Osteocyte (in vitro differentiated cells): ENCODE data around the gene RPLP2. TPM values are rescaled to one million over a fixed set of nuclear protein-coding genes. Genes with fewer than 3 reads are reported as not detected.

ENCODE experiments used
- DNase-seq: peaks from one replicate; pipeline ENCODE4 v3.0.0; 2021; ENCODE audit warnings: mixed read lengths; ENCODE audit not compliant: unreplicated experiment; ENCODE audit errors: extremely low spot score
- H3K27ac Mint-ChIP-seq: one replicate; pipeline ENCODE4 v1.8.0; 2021; ENCODE audit warnings: mild to moderate bottlenecking, mixed read lengths; ENCODE audit not compliant: unreplicated experiment
- H3K27me3 Mint-ChIP-seq: one replicate; pipeline ENCODE4 v1.8.0; 2021; ENCODE audit warnings: mixed read lengths; ENCODE audit not compliant: unreplicated experiment
- H3K36me3 Mint-ChIP-seq: one replicate; pipeline ENCODE4 v1.8.0; 2021; ENCODE audit warnings: mixed read lengths; ENCODE audit not compliant: unreplicated experiment
- H3K4me1 Mint-ChIP-seq: one replicate; pipeline ENCODE4 v1.8.0; 2021; ENCODE audit warnings: mixed read lengths; ENCODE audit not compliant: unreplicated experiment
- H3K4me3 Mint-ChIP-seq: one replicate; pipeline ENCODE4 v1.8.0; 2021; ENCODE audit warnings: mild to moderate bottlenecking, moderate library complexity, mixed read lengths; ENCODE audit not compliant: unreplicated experiment
- H3K9me3 Mint-ChIP-seq: one replicate; pipeline ENCODE4 v1.8.0; 2021; ENCODE audit warnings: mixed read lengths; ENCODE audit not compliant: unreplicated experiment
- total RNA-seq: library from RNA; stranded (reverse); gene quantifications from 2 replicates; pipeline ENCODE4 v1.2.1, GENCODE V29; 2021
- TF ChIP-seq, protein P1 (sequence below): fragments of 200-600 bp; sonication (generic); IDR thresholded peaks from 2 replicates; pipeline ENCODE4 v1.5.0; 2021; ENCODE audit warnings: antibody characterized with exemption, mild to moderate bottlenecking, moderate library complexity

Gene RPLP2
- total RNA-seq, 1 donor from 2014 or later: 1,500 TPM

DNA sequence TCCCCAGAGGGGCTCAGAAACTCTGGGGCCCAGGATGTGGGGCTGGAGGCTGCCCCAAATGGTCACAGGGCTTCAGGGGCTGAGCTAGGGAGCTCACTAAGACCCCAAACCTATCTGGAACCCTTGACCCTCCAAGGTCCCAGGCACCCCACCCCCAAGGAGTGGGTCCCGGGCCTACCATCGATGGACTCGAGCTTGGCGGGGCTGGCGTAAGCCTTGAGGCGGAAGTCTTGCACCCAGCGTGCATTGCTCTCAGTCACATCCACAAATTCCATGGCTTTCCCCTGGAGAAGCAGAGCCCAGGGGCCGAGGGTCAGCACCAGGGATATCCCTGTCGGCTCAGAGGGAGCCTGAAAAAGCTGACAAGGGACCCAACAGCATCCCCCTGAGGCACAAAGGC, 35.9 kb upstream of the RPLP2 start:
- Mint-ChIP-seq H3K9me3 (no peaks in the 10 kb centered on the region), H3K4me3 (no peak overlapping the region), H3K4me1 (peaks cover 23% of the 10 kb centered on the region), H3K36me3 (no peaks in the 10 kb centered on the region), H3K27ac (no peak overlapping the region), H3K27me3 (no peaks in the 10 kb centered on the region)
- TF ChIP-seq, protein P1, sequence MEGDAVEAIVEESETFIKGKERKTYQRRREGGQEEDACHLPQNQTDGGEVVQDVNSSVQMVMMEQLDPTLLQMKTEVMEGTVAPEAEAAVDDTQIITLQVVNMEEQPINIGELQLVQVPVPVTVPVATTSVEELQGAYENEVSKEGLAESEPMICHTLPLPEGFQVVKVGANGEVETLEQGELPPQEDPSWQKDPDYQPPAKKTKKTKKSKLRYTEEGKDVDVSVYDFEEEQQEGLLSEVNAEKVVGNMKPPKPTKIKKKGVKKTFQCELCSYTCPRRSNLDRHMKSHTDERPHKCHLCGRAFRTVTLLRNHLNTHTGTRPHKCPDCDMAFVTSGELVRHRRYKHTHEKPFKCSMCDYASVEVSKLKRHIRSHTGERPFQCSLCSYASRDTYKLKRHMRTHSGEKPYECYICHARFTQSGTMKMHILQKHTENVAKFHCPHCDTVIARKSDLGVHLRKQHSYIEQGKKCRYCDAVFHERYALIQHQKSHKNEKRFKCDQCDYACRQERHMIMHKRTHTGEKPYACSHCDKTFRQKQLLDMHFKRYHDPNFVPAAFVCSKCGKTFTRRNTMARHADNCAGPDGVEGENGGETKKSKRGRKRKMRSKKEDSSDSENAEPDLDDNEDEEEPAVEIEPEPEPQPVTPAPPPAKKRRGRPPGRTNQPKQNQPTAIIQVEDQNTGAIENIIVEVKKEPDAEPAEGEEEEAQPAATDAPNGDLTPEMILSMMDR: no peak
- DNase-seq: no peak

DNA sequence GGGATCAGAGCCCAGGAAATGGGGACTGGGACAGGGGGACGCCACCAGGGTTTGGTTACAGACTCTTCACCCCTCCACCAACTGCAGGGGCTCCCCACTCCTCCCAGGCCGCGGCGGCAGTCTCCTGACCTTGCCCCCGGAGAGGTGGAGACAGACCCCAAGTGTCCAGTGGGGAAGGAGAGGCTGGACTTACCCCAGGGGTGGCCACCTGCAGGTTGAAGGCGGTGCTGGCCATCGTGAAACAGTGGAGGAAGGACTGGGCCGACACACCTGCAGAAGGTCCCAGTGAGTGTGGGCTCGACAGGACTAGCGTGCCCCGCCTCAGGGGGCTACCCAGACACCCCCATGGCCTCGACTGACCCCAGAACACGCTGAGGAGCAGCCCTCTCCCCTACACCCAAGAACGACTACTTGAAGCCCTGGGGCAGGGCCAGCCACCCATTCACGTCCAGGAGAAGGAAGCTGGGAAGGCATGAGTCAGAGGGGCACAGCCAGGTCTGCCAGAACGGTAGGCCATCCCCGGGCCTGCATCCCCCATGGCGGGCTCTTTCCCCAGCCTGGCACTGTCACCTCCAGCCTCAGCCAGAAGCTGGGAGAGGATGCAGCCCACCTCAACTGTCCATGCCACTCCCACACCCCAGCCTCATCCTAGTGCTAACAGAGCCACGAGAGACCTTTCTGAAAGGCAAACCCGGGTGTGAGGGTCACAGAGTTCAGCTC, 34.7 kb upstream of the RPLP2 start:
- H3K9me3 Mint-ChIP-seq: no peaks in the 10 kb centered on the region
- TF ChIP-seq, protein P1: no peak
- H3K36me3 Mint-ChIP-seq: no peaks in the 10 kb centered on the region
- no peak for DNase-seq
- peak overlapping the region; percentile 86 for H3K4me3 Mint-ChIP-seq
- no peaks in the 10 kb centered on the region for H3K27me3 Mint-ChIP-seq
- H3K4me1 Mint-ChIP-seq: peaks cover 23% of the 10 kb centered on the region
- peak overlapping the region; percentile 88 for H3K27ac Mint-ChIP-seq

DNA sequence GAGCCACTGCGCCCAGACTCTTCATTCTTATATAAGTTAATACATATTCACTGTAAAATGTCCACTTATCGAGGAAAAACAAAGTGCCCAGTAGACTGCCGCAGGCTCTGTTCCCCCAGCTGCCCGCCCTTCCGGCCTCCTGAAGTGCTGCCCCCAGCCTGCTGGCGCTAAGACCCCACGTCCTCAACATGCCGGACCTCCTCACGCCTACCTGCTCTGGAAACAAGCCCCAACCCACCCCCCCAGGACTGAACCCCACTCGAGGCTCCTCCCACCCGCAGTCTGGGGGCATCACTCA, 33.6 kb upstream of the RPLP2 start:
- TF ChIP-seq, protein P1: no peak
- Mint-ChIP-seq H3K4me1 (peaks cover 23% of the 10 kb centered on the region), H3K9me3 (no peaks in the 10 kb centered on the region), H3K36me3 (no peaks in the 10 kb centered on the region), H3K27me3 (no peaks in the 10 kb centered on the region), H3K4me3 (peak overlapping the region; percentile 86), H3K27ac (peak overlapping the region; percentile 88)
- DNase-seq: no peak

DNA sequence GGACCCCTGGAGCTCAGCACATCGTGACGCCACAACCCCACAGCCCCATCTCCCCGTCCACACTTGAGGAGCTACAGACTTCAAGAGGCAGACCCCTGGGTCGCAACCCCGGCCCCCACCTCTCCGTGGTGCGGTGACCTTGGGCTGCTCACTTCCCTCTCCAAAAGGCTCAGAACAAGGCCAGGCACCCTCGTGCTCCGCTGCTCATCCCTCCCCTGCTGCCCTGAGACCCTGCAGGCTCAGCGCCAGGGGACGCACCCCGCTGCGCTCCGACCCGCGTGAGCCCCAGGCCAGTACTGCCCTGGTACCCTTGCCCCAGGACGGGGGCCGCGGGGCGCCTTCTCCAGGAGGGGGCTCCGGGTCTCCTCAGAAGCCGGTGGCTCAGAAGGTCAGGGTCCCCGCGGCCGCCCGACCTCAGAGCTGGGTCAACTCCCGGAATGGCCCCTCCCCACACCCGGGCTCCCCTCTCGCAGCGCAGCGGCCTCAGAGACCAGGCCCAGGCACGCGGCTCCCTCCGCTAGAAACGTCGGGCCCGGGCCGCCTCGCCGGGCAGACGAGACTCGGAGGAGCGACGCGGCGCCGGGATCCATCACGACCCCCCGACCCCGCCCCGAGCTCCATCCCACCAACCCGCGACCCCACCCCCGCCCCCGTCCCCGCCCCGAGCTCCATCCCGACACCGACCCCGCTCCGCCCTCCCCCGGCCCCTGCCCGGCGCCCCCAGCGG, 33.0 kb upstream of the RPLP2 start:
- H3K4me1 Mint-ChIP-seq: peaks cover 23% of the 10 kb centered on the region
- H3K27ac Mint-ChIP-seq: peak overlapping the region; percentile 88
- H3K27me3 Mint-ChIP-seq: no peaks in the 10 kb centered on the region
- DNase-seq: no peak
- no peaks in the 10 kb centered on the region for H3K36me3 Mint-ChIP-seq
- H3K9me3 Mint-ChIP-seq: no peaks in the 10 kb centered on the region
- TF ChIP-seq, protein P1: no peak
- H3K4me3 Mint-ChIP-seq: peak overlapping the region; percentile 86
